NCI-H2171 treated with DMSO at 0.1 percent for 48 hours (cell line): ENCODE data around the gene LMOD2.

ENCODE experiments used
- DNase-seq: peaks from one replicate; lab custom pipeline; 2025; lab: John Stamatoyannopoulos, UW

Gene LMOD2

DNA sequence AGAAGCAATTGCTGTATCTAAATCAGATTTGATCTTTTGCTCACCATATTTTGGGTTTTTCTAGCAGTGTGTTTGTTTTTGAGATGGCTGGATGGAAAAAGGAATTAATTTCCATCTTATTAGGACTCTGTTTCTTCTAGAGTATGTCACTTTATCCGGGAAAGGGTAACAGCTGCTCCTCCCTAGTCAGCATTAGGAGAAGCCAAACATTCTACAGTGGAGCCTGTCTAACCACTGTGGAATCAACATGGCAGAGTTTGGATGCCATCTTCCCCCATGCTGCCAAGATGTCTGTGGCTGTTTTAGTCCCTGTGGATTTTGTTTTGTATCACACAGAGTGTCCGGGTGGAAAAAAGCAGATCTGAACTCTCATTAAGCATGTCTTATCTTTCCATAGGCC lies 16.0 kb upstream of the LMOD2 start:
- DNase-seq = no peak

DNA sequence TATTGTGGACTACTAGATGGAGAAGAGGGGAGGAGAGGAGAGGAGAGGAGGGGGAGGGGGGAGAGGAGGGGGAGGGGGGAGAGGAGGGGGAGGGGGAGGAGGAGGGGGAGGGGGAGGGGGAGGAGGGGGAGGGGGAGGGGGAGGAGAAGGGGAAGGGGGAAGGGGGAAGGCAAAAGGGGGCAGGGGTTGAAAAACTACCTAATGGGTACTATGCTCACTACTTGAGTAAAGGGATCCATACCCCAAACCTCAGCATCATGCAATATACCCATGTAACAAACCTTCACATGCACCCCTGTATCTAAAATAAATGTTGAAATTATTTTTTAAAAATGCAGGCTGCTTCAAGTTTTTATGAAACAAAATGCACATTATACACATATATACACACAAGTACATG lies 15.1 kb upstream of the LMOD2 start:
- no peak for DNase-seq

DNA sequence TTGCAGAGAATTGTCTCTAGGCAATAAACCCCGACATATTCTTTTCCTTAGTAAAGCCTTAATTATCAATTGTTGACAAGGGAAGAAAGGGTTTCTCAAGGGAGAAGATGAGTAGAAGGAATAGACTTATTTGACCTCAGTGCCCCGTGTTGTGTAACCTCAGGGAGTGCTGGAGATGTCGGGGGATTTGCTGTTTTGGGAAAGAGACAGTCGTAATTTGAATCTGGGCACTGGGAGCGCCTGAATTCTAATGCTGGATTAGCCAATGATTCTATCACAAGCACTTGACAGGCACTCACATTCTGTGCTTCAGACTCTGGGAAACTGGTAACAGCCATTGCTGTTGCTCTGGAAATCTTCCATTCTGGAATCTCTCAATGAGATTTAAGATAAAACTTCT lies 13.8 kb upstream of the LMOD2 start:
- no peak for DNase-seq

DNA sequence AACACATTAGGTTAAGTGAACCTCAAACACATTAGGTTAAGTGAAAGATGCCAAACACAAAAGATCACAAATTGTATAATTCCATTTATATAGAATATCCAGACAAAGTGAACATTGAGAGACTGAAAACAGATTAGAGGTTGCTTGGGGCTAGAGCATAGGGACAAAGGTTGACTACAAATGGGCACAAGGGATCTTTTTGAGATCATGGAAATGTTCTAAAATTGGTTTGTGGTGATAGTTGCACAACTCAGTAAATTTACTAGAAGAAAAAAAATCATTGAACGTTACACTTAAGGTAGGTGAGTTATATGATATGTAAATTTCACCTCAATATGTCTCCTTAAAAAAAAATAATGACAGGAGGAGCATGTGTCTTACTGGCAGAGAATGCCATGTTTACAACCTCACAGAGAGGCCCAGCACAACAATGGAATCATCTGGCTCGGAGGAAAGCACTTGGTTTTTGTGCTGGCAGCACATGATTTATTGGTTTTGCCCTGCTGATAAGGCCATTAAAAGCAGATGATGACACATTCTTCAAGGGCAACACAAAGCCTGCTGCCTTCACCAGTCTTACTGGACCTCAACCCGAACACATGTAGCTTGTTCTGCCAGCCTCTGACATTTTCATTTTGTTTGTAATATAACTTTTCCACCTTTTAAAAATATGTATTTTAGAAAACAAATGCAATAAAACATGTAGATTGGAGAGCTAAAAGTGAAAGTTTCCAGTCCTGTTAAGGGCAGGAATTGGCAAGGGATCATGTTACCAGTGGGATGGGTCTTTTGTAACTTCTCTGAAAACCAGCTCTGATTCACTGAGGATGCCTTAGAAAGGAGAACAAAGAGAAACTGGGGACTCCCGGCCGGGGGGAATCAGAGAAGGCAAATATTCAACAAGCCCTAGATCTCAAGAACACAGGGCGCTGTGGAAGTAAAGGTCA lies 11.9 kb upstream of the LMOD2 start:
- peak; percentile 72 for DNase-seq

DNA sequence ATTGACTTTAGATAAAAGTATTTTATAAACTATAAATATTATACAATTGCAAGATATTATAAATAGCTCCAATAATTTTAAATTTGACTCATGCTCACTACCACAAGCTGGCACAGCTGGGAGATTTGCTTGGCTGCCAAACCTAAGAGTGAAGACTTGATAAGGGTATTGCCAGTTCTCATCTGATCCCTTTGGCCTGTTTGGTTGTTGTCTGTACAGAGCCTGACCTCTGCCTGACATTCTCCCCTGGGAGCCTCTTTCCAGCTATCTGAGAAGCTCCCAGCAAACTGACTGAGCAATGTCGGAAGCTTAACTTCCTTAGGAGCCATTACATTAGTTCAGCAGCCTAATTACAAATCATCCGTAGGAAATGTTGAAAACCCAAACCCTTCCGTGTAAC lies 10.2 kb upstream of the LMOD2 start:
- DNase-seq = peak; percentile 61

DNA sequence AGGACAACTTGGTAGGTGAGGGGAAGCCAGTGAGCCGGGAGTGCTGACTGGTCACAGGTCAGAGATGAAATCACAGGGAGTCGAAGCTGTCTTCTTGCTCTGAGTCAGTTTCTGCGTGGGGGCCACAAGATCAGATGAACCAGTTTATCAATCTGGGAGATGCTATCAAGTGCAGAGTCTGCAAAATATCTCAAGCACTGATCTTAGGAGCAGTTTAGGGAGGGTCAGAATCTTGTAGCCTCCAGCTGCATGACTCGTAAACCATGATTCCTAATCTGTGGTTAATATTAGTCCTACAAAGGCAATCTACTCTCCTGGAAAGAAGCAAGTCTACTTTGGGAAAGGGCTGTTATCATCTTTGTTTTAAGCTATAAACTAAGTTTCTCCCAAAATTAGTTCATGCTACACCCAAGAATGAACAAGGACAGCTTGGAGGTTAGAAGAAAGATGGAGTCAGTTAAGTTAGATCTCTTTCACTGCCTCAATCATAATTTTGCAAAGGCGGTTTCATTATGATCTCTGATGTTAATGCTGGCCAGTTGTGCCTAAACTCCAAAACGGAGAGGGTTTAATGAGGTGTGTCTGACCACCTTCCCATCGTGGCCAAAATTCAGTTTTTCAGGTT lies 8.4 kb upstream of the LMOD2 start:
- DNase-seq = no peak

DNA sequence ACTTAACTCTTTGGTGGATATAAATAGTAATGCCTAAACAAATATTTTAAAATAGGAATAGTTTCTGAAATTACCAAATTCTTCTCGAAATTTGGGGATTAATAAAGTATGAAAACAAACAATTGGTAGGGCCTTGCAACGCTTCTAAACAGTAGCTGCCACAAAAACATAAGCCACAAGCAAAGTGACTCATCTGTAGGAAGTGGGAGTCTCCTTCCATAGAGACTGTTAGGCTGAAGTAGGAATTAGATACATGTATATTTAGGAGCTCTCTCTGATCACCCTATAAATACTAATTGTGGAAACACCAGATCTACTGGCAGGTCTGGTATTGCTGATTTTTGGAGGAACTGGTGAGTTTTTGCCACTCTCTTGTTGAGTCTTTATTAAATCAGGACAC lies 5.7 kb upstream of the LMOD2 start:
- DNase-seq = no peak

DNA sequence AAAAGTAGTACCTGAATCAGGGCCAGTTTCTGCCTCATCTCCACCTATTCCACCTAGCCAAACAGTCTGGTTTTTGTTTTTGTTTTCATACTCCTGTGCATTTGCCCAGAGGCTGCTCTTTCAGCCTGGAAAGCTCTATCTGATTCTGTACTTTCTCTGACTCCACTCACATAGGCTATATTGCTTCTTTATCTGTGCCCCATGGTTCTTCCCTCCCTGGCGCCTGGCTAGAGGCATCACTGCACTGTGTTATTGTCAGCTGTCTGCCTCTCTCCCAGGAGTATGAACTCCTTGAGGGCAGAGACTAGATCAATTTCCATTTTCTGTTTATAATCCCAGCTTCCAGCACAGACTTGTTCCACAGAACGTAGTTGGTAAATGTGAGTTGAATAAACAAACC lies 5.1 kb upstream of the LMOD2 start:
- DNase-seq = no peak

DNA sequence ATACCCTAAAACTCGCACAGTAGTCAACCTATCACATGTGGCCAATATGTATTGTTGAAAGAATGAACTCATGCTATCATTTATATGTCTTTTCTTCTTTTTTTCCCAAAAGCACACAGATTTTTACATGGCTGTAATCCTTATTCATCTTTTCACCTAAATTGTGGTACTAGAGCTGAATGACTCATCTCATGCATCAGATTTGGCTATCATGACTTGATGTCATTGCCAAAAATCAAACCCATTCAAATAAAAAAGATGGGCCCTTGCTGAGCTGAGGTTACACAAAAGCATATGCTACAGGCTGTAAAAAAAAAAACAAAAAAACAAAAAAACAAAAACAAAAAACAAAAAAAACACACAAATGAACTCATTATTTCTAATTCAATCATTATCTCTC lies 3.3 kb upstream of the LMOD2 start:
- no peak for DNase-seq

DNA sequence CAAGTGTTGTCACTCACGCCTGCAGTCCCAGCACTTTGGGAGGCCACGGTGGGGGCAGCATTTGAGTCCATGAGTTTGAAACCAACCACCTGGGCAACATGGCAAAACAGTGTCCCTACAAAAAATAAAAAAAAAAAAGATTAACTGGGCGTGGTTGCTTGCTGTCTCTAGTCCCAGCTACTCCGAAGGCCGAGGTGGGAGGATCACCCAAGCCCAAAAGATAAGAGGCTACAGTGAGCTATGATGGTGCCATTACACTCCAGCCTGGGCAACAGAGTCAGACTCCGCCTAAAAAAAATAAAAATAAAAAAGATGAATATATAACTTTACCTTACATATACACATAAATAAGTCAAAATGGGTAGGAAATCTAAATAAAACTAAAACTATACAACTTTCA lies 2.5 kb upstream of the LMOD2 start:
- no peak for DNase-seq

DNA sequence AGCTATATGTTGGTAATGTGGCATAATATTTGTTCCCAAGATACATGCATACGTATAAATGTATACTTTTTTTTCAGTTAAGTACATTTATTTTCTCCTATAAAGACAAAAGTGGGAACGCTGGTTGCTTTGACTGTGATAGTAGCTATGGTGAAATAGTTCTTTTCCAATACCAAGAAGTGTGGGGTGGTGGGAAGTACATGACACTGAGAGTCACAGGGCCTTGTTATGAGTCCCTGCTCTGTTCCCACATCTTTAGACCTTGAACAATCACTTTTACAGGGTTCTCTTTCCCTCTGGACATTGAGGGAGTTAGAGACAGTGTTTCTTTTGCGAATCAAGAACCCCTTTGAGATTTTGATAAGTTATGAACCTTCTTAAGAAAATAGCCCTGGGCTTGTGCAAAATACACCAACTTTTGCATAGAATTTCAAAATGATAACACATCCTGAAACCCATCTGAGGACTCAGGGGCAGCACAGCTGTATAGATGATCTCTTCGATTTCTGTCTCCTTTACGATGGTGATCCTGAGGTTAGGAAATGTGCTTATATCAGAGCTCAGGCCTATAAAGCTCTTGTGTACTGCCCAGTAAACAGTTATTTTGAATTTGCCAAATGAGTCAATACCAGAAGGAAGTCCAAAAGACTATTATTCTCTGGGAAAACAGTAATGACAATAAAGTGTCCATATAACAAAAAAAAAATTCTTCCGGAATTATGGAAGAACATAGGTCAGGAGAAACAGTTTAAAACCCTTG lies 1.1 kb downstream of the LMOD2 start:
- DNase-seq = no peak

DNA sequence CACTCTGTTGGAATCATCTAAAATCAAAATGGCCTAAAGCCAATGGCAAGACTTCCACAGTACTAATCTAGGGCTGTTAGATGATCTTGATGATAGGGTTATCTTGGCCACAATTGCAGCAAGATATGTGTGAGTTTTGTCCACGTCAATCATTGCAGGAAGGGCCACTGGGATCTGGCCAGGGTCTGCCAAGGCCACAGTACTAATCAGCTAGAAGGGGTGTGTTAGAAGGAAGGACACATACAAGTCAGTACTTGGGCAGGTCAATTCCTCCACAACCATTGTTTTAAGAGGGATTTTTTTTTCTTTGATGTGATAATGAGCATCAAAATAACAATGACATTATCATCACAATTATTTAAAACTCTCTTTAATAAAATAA lies 1.6 kb downstream of the LMOD2 start:
- DNase-seq = no peak

DNA sequence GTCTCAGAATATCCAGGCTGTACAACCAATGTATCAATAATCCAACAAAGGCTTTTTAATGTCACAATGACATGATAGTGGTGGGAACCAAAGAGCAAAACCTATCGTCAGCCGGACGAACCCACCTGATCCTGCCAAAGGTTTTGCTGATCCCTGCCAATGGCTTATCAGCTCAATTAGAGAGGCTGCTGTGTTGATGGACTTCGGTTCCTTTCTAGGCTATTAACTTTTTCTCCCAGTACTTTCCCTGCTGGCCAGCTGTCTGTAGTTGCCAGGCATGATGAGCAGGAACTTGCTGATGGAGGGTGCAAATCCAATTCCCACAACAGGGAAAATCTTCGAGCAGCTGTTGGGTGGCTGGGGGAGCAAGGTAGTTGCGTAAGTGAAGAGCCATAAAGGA lies 2.4 kb downstream of the LMOD2 start:
- DNase-seq = no peak

DNA sequence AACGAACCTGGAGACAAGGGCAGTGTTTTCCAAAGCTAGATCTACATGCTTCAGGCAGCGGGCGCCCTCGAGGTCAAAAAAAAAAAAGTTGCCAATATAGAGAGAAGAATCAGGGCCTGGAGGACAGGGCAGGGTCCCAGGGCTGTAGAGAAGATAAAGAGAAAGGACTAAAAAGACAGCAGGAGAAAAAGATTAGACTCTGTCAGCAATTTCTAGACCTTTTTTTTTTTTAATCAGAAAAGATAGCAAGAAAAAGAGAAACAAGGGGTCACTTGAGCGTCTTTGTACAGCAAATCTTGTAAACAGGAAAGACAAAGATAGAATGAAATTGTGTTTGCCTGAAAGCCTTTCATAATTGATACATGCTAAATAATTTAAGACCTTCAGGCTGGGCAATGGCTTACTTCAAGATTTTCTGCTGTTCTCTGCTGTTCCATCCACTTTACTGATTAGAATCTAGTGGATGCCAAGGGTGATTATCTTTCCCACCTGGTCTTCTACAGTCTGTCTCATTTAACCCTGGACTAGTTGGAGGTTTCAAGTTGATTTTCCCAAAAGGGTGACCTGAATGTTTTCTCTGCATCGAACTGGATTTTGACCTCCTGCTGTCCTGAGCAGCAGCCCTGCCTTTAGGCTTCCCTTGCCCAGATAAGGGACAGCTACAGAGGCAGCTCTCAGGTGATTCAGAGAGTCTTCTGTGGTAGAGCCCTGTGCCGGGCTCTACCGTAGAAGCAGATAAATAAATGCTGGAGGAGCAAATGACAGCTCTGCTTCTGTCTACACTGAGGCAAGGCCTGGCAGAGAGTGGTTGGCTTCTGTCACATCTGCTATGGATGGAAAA lies 5.1 kb downstream of the LMOD2 start:
- no peak for DNase-seq

DNA sequence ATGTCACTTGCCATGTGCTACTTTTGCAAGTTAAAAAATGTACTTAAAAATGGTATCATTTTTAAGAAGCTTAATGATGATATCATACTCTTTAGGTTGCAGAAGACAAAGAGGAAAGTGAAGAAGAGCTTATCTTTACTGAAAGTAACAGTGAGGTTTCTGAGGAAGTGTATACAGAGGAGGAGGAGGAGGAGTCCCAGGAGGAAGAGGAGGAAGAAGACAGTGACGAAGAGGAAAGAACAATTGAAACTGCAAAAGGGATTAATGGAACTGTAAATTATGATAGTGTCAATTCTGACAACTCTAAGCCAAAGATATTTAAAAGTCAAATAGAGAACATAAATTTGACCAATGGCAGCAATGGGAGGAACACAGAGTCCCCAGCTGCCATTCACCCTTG lies 6.1 kb downstream of the LMOD2 start:
- no peak for DNase-seq

DNA sequence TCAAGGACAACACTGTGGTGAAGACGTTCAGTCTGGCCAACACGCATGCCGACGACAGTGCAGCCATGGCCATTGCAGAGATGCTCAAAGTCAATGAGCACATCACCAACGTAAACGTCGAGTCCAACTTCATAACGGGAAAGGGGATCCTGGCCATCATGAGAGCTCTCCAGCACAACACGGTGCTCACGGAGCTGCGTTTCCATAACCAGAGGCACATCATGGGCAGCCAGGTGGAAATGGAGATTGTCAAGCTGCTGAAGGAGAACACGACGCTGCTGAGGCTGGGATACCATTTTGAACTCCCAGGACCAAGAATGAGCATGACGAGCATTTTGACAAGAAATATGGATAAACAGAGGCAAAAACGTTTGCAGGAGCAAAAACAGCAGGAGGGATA lies 6.6 kb downstream of the LMOD2 start:
- DNase-seq = no peak

DNA sequence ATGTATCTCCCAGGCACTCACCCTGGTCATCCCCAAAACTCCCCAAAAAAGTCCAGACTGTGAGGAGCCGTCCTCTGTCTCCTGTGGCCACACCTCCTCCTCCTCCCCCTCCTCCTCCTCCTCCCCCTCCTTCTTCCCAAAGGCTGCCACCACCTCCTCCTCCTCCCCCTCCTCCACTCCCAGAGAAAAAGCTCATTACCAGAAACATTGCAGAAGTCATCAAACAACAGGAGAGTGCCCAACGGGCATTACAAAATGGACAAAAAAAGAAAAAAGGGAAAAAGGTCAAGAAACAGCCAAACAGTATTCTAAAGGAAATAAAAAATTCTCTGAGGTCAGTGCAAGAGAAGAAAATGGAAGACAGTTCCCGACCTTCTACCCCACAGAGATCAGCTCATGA lies 7.1 kb downstream of the LMOD2 start:
- no peak for DNase-seq

DNA sequence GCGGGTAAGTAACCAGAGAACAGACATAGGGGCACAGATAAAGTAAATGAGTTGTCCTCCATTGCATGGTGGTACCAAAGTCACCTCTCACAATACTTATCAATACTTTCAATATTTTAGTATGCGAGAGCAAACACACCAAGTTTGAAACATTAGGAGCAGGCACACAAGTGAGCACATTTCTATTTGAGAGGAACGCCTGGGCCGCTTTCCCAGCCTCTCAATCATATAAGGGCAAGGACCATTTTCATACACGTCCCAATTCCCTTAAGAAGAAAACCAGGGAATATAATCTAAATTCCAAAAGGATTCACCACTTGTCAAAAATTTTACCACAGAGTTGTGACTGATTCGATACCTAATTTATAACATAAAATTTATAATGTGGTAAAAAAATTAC lies 7.5 kb downstream of the LMOD2 start:
- DNase-seq = no peak

DNA sequence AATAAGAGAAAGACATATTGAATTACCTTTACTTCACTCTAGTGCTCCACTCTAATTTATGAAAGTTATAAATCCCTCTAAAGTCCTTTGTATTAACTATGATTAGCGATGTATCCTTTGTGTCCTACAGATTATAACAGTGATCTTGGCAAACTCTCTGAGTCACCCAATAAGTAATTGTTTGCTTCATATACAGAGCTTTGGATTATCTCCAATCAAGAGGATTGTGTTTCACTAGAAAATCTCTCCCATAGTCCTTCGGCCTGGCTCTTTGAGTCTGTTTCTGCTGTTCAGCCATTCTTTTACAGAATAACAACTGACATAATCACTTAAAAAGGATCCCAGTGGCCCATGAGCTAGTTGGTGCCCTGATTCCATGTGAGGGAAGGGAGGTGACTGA lies 9.5 kb downstream of the LMOD2 start:
- no peak for DNase-seq

DNA sequence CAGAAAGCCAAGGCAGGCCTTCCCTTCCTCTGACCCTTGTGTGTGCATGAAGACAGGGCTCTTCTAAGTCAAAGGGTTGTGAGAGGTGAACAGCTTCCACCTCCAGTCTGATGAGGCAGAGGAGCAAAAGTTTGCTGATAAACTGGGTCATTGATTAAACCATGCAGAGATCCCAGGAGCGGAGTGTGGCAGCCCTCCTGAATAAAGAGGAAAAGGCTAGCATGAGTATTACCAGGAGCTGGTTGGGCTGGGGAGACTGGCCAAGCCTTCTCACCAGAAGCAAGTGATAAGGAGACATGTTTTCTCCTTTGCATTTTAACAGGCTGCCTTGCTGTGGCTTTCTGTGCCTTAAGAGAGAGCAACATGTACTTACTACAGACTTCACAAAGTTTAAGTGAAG lies 10.2 kb downstream of the LMOD2 start:
- no peak for DNase-seq

DNA sequence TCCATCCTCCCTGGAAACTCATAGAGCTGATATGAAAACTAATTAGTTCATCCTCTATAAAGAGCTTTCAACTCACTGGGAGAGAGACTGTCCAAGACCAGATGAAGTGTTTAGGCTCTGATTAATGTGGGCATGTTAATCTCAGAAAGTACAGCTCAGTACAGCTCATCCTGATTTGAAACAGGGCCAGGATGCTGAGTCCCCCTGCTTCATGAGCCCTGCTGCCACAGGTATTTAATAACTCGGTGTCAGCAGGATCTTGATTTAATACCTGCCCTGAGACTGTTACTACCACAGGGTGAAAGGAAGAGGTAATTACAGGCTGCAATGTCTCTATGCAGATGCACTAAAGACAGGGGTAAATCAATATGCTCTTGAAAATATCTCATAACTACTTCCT lies 10.8 kb downstream of the LMOD2 start:
- no peak for DNase-seq

DNA sequence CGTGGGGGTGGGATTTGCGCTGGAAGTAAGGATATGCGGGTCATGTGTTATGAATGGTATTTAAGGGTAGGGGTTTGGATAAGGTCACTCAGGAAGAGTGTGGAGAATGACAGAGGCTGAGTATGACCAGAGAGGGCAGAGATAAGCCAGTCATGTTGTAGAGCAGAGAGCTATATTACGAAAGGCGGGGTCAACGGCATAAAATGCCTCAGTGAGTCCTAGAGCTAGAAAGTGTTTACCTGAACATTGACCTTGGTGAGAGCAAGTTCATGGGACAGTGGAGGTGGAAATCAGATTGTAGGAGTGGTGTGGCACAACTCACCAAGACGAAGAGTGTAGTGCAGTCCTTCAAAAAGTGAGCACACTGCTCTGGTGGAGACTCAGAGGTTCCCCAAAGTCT lies 13.8 kb downstream of the LMOD2 start:
- DNase-seq = no peak
